Measurements from ENCODE around the gene SLC25A21.
"Not testable (repeated sequence)": the region's sequence is repeated elsewhere in the genome, so short reads cannot be mapped to it uniquely, and the experiment has no call there.

SLC25A21 gene

DNA sequence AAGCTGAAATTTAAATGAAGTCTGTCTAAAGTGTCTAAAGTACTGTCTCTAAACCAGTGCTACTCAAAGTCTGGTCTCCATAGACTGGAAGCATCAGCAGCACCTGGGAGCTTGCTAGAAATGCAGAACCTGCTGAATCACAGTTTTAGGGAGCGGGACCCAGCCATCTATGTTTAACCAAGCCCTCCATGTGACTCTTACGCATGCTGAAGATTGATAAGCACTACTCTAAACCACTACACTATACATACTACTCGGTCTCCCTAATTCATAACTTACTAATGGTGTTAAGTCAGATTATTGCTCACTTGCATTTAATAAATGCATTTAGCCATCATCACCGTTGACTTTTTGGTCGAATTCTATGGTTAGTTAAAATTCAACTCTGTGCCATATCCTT is 88.8 kb downstream of the SLC25A21 start:
- DNase-seq, result no peak

- DNase-seq, result no peak
These were observed 90.0 kb downstream of the SLC25A21 start for GRCh38 chr14:37082449-37082848.

DNA sequence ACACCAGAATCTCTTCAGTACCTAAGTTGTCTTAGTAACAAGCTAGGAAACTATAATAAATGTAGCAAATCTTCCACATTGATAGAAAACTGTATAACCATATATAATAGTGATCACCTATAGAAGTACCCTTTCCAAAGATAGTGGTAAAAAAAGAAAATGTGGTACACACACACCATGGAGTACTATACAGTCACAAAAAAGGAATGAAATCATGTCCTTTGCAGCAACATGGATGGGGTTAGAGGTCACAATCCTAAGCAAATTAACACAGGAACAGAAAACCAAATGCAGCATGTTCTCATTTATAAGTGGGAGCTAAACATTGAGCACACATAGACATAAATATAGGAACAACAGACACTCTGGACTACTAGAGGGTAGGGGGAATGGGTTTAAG is 90.5 kb downstream of the SLC25A21 start:
- DNase-seq, result no peak

GRCh38 chr14:37081218-37081617 is 91.2 kb downstream of the SLC25A21 start:
- no peak for DNase-seq

DNA sequence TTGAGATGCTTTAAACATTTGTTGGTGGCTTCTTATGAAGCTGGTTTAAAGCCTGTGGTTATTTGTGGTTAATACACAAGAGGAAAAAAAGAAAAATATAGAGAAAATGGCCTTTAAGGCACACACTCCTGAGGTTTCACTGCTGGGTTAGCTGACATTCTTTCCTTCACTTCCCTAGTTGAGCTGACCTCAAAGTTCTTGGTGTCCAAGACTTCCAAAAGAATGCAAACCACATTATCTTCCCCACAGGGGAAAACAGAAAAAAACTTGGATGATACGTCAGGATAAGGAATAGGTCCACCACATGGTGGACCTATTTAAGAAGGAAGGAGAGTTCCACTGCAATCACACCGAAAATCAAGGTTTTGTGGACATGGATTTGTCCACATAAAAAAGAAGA is 94.3 kb downstream of the SLC25A21 start:
- no peak for DNase-seq

GRCh38 chr14:37074320-37074719 is 98.1 kb downstream of the SLC25A21 start:
- not testable (repeated sequence) for DNase-seq

DNA sequence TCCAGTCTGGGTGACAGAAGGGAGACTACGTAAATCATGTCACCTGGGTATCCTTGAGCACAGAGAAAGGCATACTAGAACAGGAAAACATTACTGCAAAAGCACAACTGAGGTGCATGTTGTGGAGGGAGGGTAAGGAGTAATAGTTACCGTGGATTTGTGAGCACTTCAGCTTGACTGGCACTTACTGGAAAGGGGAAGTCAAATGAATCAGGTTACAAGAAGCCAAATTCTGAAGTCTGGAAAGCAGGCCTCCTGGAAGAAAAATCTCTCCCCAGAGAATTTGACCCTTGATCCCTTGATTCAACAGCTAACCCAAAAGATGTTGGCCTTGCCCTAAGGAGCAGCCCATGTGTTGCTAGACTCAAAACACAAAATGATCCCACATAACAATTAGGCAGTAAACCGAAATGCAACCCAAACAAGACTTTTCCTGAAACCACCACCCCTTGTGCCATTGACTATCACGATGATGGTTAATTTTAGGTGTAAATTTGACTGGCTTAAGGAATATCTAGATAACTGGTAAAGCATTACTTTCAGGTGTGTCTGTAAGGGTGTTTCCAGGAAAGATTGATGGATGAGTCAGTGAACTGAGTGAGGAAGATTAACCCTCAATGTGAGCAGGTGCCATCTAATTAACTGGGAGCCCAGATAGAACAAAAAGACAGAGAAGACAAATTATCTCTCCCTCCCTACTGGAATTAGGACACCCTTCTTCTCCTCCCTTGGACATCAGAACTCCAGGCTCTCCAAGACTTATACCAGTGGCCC is 108.8 kb downstream of the SLC25A21 start:
- no peak for DNase-seq

DNA sequence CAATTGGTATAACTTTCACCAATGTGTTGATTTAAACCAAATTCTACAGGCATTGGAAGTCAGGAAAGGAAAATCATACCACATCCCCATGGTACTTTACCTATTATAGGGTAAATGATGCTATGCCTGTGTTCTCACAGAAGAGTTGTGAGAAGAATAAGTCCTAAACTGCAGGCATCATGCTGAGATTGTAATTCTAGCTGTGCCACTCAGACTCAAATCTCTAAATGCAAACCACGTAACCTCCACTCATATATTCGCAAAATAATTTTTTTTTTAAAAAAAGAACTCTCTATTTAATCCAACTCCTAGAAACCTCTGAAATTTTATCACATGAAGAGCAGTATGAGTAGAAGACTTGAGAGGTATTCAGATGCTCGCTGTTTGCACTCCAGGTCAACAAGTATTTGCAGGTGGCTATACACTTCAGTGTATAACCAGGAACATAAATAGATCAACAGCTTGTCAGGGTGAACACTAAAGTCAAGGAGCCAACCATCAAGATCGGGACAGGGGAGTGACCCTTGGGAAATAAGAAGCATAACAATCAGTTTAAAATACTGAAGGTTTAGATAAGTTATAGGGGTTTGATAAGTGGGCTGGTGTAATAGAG is 110.1 kb downstream of the SLC25A21 start:
- DNase-seq, result no peak

DNA sequence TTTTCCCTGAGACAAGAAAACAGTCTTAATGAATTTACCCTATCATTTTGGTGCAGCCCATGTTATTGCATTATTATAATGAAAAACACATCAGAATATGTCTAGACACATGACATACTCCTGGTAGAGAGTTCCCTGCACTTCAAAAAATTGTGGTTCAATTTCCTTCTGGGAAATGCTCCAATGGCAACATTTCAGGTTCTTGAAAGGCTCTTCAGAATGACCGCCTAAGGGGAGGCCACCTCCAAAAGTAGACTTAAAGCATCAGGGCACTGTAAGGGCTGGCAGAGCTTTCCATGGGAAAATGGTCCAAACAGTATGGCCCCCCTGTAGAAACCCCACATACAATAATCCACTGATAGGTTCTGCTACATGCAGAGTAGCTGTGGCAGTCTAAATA is 110.7 kb downstream of the SLC25A21 start:
- DNase-seq, result no peak

GRCh38 chr14:37060496-37061260 is 111.7 kb downstream of the SLC25A21 start:
- DNase-seq, result no peak

GRCh38 chr14:37057776-37058175 is 114.6 kb downstream of the SLC25A21 start:
- no peak for DNase-seq

DNA sequence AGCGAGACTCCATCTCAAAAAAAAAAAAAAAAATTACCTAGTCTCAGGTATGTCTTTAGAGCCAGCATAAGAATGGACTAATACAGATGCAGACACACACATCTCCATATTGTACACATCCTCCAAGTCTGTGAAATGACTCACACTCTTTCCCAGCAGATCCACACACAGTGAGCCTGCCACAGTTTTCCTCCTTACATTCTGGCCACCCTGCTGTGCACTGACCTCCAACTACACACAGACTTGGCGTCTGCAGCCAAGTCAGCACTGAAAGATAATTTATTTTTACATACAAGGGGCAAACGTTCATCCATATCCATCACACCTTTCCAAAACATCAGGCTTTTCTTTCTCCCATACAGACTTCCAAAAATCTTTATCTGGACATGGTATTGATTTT is 115.9 kb downstream of the SLC25A21 start:
- no peak for DNase-seq

GRCh38 chr14:37054869-37055268 is 117.5 kb downstream of the SLC25A21 start:
- DNase-seq, result no peak

DNA sequence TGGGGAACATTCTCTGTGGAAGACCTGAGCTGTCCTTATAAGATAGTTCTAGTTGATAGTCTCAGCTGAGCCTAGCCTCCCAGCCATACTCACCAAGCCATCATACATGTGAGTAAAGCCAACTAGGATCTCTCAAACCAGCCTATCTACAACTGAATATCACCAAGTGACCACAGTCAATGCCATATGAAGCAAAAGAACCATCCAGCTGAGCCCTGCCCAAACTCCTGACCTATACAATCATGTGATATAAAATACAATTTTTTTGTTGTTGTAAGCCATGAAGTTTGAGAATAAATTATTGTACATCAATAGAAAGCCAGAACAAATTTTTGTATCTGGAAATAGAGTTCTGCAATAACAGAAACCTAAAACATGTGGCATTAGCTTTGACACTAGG is 118.3 kb downstream of the SLC25A21 start:
- no peak for DNase-seq

DNA sequence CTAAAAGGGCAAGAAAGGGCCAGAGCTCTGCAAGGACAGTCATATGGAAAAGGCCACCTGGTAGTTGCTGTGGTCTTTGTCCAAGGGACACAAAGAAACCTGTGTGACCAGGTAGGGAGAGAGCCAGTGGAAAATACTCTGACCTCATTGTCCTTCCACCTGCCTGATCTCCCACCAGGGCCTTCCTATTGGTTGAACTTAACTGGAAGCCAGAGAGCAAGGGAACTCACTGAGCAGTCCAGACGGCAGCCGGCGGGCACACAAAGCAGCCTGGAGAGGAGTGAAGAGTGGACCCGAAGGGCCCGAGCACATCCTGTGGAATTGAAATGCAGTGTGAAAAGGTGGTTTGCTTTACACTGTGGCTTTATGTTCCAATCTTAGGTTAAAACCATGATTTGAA is 120.7 kb downstream of the SLC25A21 start:
- DNase-seq, result no peak

DNA sequence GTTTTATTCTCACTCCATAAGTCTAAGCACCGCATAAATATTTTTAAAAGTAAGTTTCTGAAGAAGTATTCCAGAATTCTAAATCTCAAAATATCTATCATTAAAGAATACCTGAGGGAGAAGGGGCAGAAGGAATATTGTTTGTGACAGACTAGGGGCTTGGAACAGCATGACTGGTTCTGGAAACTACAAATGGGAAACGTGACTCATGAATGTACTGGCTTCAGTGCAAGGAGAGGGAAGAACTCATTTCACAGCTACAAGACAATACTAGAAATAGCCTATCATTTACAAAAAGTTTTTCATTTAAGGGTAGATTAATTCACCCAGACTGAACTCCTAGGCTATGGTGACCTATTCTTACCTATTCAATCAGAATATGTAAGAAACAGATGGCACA is 121.3 kb downstream of the SLC25A21 start:
- no peak for DNase-seq

DNA sequence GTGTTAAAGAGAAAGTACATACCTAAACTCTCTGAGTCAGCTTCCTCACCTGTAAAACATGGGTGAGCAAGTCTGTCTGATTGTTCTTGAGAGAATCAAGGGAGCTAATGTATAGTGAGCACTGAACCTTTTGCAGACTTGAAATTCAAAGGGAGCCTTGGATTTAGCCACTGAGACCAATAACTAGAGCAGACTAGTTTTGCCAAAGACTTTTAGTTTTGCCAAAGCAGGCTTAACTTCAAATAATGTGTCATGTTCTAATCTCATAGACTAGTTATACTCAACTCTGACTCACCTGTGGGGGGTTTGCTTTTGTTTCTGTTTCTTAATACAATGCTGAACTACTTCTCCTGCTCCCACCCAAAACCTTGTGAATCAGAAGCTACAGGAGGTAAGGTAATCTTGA is 123.7 kb downstream of the SLC25A21 start:
- no peak for DNase-seq

DNA sequence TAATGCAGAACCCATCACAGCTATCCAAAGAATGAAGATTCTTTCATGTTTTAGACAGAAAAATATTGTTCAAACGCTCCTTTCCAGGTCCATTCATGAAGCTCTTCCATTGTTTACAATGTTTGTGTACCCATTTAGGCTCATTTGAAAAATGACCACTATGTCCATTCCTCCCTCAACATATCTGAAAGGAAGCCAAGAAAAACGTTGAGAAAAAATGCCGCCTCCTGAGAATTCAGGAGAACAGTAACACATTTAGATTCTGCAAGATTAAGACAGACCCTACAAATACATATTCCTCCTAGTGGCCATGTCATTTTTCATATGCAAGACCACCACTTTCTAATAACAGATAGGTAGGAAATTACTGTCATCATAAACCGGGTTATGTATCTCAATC is 124.4 kb downstream of the SLC25A21 start:
- DNase-seq, result no peak

DNA sequence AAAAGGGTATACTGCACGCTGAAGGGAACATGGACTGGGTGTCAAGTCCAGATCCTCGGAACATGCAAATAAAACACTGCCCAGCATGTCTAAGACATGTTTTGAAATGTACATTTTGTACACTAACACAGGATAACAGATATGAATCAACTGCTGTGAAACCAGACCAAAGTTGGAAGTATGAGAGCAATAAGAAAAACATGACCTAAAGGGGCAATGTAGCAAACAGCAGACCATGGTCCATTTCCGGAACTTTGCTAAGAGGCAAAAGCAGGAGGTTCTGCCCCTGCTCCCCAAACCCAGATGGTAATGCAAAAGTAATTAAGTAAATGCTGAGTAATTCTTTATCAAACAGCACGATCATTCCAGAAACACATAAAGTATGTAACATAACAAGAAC is 125.2 kb downstream of the SLC25A21 start:
- no peak for DNase-seq

DNA sequence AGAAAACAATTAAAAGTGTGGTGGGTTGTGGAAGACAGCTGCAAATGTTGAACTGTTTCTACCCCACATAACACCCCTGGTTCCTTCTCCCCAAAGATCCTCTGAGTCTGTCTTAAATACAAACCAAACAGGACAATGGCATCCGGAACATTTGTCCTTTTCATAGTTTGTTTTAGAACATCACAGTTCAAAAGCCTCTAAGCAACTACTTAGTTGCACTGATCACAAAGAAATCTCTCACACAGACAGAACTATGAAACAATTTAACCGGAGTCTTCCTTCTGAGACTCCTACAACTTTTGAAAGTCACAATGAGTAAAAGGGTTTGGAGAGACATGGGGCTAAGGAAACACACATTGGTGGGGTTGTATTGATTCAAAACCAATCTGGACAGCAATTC is 125.6 kb downstream of the SLC25A21 start:
- no peak for DNase-seq

GRCh38 chr14:37045340-37046061 is 126.9 kb downstream of the SLC25A21 start:
- no peak for DNase-seq

DNA sequence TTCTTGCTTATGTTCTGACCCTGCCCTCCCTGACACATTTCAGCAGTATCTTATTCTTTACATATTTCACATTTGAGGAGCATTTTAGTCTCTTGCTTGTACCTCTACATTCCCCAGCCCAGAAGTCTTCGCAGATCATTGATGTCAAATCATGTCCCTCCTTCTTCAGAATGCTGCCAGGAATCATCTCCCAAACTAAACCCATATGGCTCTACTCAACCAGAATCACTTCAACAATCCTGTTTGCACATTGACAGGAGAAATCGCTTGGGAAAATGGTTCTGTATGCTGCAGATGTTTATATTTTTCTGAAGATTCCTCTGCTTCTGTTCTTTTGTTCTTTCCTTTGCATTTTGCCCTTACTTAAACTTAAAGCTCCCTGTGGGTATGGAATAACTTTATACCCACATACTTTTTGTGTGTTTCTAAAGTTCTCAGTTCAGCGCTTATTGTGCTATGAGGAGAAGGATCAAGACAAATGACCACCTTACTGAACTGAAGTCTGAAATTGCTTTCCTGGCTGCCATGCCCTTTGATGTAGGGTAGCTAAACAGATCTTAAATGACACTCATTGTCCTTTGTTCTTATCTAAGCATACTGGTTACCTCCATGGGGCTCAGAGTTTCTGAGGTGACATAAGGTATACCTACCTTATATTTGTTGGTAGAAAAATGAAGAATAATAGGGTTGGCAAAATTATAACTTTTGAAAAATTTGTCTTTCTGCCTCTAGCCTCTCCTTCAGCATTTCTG is 134.6 kb downstream of the SLC25A21 start:
- DNase-seq, result no peak

Data from NCI-H524 treated with DMSO at 0.1 percent for 48 hours (cell line).